HepG2 (cell line): Measurements from ENCODE around the gene SGCD. TPM values are rescaled to one million over a fixed set of nuclear protein-coding genes. Genes with fewer than 3 reads are reported as not detected.

Experiments
- ATAC-seq: fragments of 200-7000 bp; cut with Tn5 transposase; 3 replicates; pipeline ENCODE4 v1.9.1; 2020; ENCODE audit warnings: mild to moderate bottlenecking, moderate library complexity
- BruUV-seq: library from RNA; stranded (reverse); fragments of 400-500 nt; replicated peaks from 2 replicates; lab custom pipeline; 2021; lab: Mats Ljungman, UMichigan
- CTCF ChIA-PET: fragments of 300-600 bp; formaldehyde crosslinking; extraction: SDS; loops from one replicate; lab custom pipeline; 2021; ENCODE audit warnings: low total read pairs, inconsistent platforms, low intra/inter-chr PET ratio; lab: Yijun Ruan, JAX
- POLR2A ChIA-PET: fragments of 350-600 bp; sonication (Branson Sonifier 250); formaldehyde crosslinking; loops from one replicate; lab custom pipeline; 2020; ENCODE audit warnings: antibody characterized with exemption, inconsistent platforms; lab: Yijun Ruan, JAX
- DNase-seq: peaks from one replicate; pipeline ENCODE4 v3.0.0-alpha.2; 2015; ENCODE audit warnings: low spot score
- FAIRE-seq: peaks from 3 replicates; lab custom pipeline; 2011; peaks lifted over from hg19 to GRCh38; lab: Jason Lieb, UNC
- H2AFZ ChIP-seq: one replicate; pipeline ENCODE4 v1.6.1; 2011; ENCODE audit warnings: low read length, inconsistent platforms
- H3K27ac ChIP-seq: fragments of 300-600 bp; 3 replicates; pipeline ENCODE4 v1.8.0; 2011; ENCODE audit warnings: mixed run types, mild to moderate bottlenecking, mixed read lengths, low read length, inconsistent platforms; ENCODE audit not compliant: insufficient read depth; ENCODE audit errors: extremely low read length
- H3K27me3 ChIP-seq, 2 experiments: fragments of 200-600 bp in 1 of 2; 2 replicates in 1 of 2; 3 replicates in 1 of 2; pipeline versions ENCODE4 v1.6.0 to v1.8.0; 2011; ENCODE audit warnings: low read length in 2 of 2, mild to moderate bottlenecking in 2 of 2, moderate library complexity in 2 of 2, inconsistent platforms in 1 of 2; ENCODE audit not compliant: insufficient read depth in 2 of 2, control insufficient read depth in 1 of 2
- H3K36me3 ChIP-seq, 2 experiments: fragments of 200-600 bp in 1 of 2; replicated peaks in 1 of 2; 2 replicates in 1 of 2; 3 replicates in 1 of 2; pipeline versions ENCODE4 v1.5.1 to v1.8.0; 2011; ENCODE audit warnings: low read length in 2 of 2, inconsistent platforms in 1 of 2; ENCODE audit not compliant: insufficient read depth in 2 of 2, control insufficient read depth in 1 of 2
- H3K4me1 ChIP-seq: 2 replicates; pipeline ENCODE4 v1.5.1; 2012; ENCODE audit warnings: low read length, inconsistent platforms; ENCODE audit not compliant: insufficient read depth
- H3K4me2 ChIP-seq: 2 replicates; pipeline ENCODE4 v1.6.0; 2011; ENCODE audit warnings: low read depth, low read length, inconsistent platforms
- H3K4me3 ChIP-seq, 3 experiments: fragments of 200-600 bp in 1 of 3; sonication (generic), shearing (Covaris generic) in 1 of 3; replicated peaks in 1 of 3; 2 replicates each; pipeline ENCODE4 v1.5.1; 2011 to 2016; ENCODE audit warnings: low read length in 3 of 3, inconsistent platforms in 2 of 3, low read depth in 2 of 3, mild to moderate bottlenecking in 2 of 3, control low read depth in 1 of 3, mixed read lengths in 1 of 3; ENCODE audit not compliant: insufficient read depth in 1 of 3
- H3K79me2 ChIP-seq: one replicate; pipeline ENCODE4 v1.6.1; 2011; ENCODE audit warnings: low read length, inconsistent platforms; ENCODE audit not compliant: insufficient read depth
- H3K9ac ChIP-seq: 2 replicates; pipeline ENCODE4 v1.6.0; 2011; ENCODE audit warnings: mild to moderate bottlenecking, low read depth, low read length, inconsistent platforms; ENCODE audit not compliant: insufficient read depth
- H3K9me3 ChIP-seq: 2 replicates; pipeline ENCODE4 v1.5.1; 2012; ENCODE audit warnings: mild to moderate bottlenecking, low read length
- H4K20me1 ChIP-seq: 2 replicates; pipeline ENCODE4 v1.6.0; 2011; ENCODE audit warnings: inconsistent platforms, mild to moderate bottlenecking, low read length, moderate library complexity; ENCODE audit not compliant: insufficient read depth
- HOXA7 ChIP-seq: sonication (generic); formaldehyde crosslinking; IDR thresholded peaks from 2 replicates; pipeline ENCODE4 v1.8.1; 2022; ENCODE audit warnings: mild to moderate bottlenecking, missing genetic modification reagents, moderate library complexity
- MEIS2 ChIP-seq: sonication (generic); formaldehyde crosslinking; IDR thresholded peaks from 2 replicates; pipeline ENCODE4 v1.9.0; 2021; ENCODE audit warnings: mild to moderate bottlenecking, missing genetic modification reagents
- NONO ChIP-seq, 2 experiments: fragments of 450-650 bp in 1 of 2; sonication (generic) in 1 of 2; formaldehyde crosslinking in 1 of 2; IDR thresholded peaks in 1 of 2; conservative IDR thresholded peaks in 1 of 2; 2 replicates each; pipeline versions ENCODE4 v1.6.1 to v1.8.0; 2017 to 2022; ENCODE audit warnings: mild to moderate bottlenecking in 1 of 2, missing genetic modification reagents in 1 of 2, moderate library complexity in 1 of 2
- NR2F2 ChIP-seq: IDR thresholded peaks from 2 replicates; pipeline ENCODE4 v1.6.1; 2012; ENCODE audit warnings: low read depth, inconsistent platforms, borderline replicate concordance
- POLR2AphosphoS5 ChIP-seq: IDR thresholded peaks from 2 replicates; pipeline ENCODE4 v1.6.1; 2012; ENCODE audit warnings: low read depth, low read length
- SIX1 ChIP-seq: sonication (generic); formaldehyde crosslinking; IDR thresholded peaks from 2 replicates; pipeline ENCODE4 v1.4.0; 2020; ENCODE audit warnings: missing genetic modification reagents, borderline replicate concordance
- SP5 ChIP-seq: IDR thresholded peaks from 2 replicates; pipeline ENCODE4 v1.6.1; 2016; ENCODE audit warnings: low read depth, borderline replicate concordance
- ZKSCAN5 ChIP-seq: sonication (generic); formaldehyde crosslinking; IDR thresholded peaks from 2 replicates; pipeline ENCODE4 v1.5.1; 2020; ENCODE audit warnings: mild to moderate bottlenecking, missing genetic modification reagents
- ZMAT3 ChIP-seq: sonication (generic); formaldehyde crosslinking; conservative IDR thresholded peaks from 2 replicates; pipeline ENCODE4 v1.7.0; 2021; ENCODE audit warnings: missing genetic modification reagents
- ZNF160 ChIP-seq: sonication (generic); formaldehyde crosslinking; IDR thresholded peaks from 2 replicates; pipeline ENCODE4 v1.8.0; 2022; ENCODE audit warnings: mild to moderate bottlenecking, inconsistent platforms, missing genetic modification reagents
- ZNF232 ChIP-seq: sonication (generic); formaldehyde crosslinking; IDR thresholded peaks from 2 replicates; pipeline ENCODE4 v1.4.0; 2020; ENCODE audit warnings: missing genetic modification reagents, borderline replicate concordance
- ZSCAN22 ChIP-seq: sonication (generic); formaldehyde crosslinking; IDR thresholded peaks from 2 replicates; pipeline ENCODE4 v1.4.0; 2020; ENCODE audit warnings: mild to moderate bottlenecking, missing genetic modification reagents
- WGBS: methylation state at CpG from one replicate; pipeline ENCODE4 v1.1.6; 2017; ENCODE audit warnings: low lambda C conversion rate; 5-methylcytosine and 5-hydroxymethylcytosine counted together
- in situ Hi-C: cut with HindIII; loops from 2 replicates; pipeline ENCODE4 v1.10.0; 2017; ENCODE audit warnings: low pct_unique_long_range_greater_than_20kb; ENCODE audit not compliant: extremely low pct_ligation_motif_present
- intact Hi-C: fragments of 100-400 bp; cut with micrococcal nuclease; formaldehyde crosslinking; loops from one replicate; pipeline ENCODE4 v1.10.0; 2022; ENCODE audit not compliant: unreplicated experiment
- polyA plus RNA-seq, 8 experiments: library from polyadenylated mRNA; depleted of rRNA in 3 of 8; stranded (reverse) in 7 of 8; unstranded in 1 of 8; fragments of >200 nt; fragmentation: Illumina TruSeq in 4 of 8; extraction: Trizol in 4 of 8; gene quantifications; 2 replicates each; pipeline versions ENCODE4 v1.2.1 to v1.2.3, GENCODE V29; 2011 to 2016; ENCODE audit warnings: low read depth in 4 of 8, missing spikeins in 1 of 8, mixed read lengths in 1 of 8; ENCODE audit not compliant: insufficient read depth in 1 of 8
- total RNA-seq, 5 experiments: library from RNA; depleted of rRNA; stranded (reverse); fragments of >200 nt; fragmentation: Illumina TruSeq; extraction: Trizol; gene quantifications; 2 replicates each; pipeline ENCODE4 v1.2.3, GENCODE V29; 2016; ENCODE audit warnings: low read depth in 1 of 5
- TF ChIP-seq, protein P1 (sequence below): sonication (generic); formaldehyde crosslinking; IDR thresholded peaks from 2 replicates; pipeline ENCODE4 v1.4.0; 2020; ENCODE audit warnings: missing genetic modification reagents
- TF ChIP-seq, protein P2 (sequence below): sonication (generic); formaldehyde crosslinking; IDR thresholded peaks from 2 replicates; pipeline ENCODE4 v1.4.0; 2020; ENCODE audit warnings: mild to moderate bottlenecking, missing genetic modification reagents

Gene SGCD
- total and polyA plus RNA-seq, 2 of the 13 experiments (the other 11 are each of a cell fraction or from before 2014, with no cell fraction given) = not detected

DNA sequence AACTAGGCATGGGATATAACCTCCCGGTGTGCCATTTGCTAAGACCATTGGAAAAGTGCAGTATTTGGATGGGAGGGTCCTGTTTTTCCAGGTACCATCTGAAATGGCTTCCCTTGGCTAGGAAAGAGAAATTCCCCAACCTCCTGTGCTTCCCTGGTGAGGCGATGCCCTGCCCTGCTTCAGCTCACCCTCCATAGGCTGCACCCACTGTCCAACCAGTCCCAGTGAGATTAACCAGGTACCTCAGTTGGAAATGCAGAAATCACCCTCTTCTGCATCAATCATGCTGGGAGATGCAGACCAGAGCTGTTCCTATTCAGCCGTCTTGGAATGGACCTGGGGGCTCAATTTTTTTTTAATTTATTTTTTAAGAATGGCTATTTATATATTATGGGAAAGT, 254.8 kb downstream of the SGCD start:
- H3K79me2 ChIP-seq = no peaks in the 10 kb centered on the region
- H3K9ac ChIP-seq = no peak overlapping the region
- H3K36me3 ChIP-seq = no peaks in the 10 kb centered on the region
- WGBS = 7% methylated on average over 2 of the region's 3 CpGs
- in situ Hi-C loops = no loop called here
- no peaks in the 10 kb centered on the region for H3K9me3 ChIP-seq
- no peak overlapping the region for H3K27ac ChIP-seq
- FAIRE-seq = no peak
- no peak overlapping the region for H3K4me3 ChIP-seq
- no peak for TF ChIP-seq HOXA7 (CRISPR knock-in tag)
- no peak overlapping the region for H2AFZ ChIP-seq
- BruUV-seq = no TSS peak
- H3K27me3 ChIP-seq = no peaks in the 10 kb centered on the region
- POLR2A ChIA-PET = no interaction called here
- no peak for ATAC-seq
- CTCF ChIA-PET = no interaction called here
- no peak overlapping the region for H3K4me2 ChIP-seq
- no peaks in the 10 kb centered on the region for H4K20me1 ChIP-seq
- intact Hi-C loops = no loop called here
- DNase-seq = no peak
- H3K4me1 ChIP-seq = no peaks in the 10 kb centered on the region

DNA sequence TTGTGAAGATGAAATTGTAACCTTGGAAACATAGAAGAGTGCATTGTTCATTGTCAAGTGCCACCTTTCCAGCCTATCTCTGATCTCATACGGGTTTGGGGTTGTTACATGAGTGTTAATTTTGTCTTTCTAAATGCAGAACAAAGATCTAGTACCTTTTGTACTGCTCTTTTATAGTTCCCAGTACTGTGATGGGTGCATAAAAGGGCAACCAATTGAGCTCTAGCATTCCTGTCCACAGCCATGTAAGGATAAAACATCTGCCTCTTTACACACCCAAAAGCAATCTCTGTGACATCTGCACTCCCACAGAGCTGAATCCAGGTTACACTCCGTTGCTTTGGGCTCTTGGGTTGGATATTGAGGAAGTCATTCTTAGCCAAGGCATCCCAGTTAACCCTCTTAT, 255.2 kb downstream of the SGCD start:
- DNase-seq = no peak
- Histone ChIP-seq H3K27ac (no peak overlapping the region), H3K4me1 (no peaks in the 10 kb centered on the region), H3K4me3 (no peak overlapping the region), H3K79me2 (no peaks in the 10 kb centered on the region), H3K27me3 (no peaks in the 10 kb centered on the region), H3K4me2 (no peak overlapping the region), H3K9me3 (no peaks in the 10 kb centered on the region), H3K9ac (no peak overlapping the region), H4K20me1 (no peaks in the 10 kb centered on the region), H3K36me3 (no peaks in the 10 kb centered on the region), H2AFZ (no peak overlapping the region)
- in situ Hi-C loops (no loop called here), intact Hi-C loops (no loop called here)
- 0% methylated on average over 2 of the region's 2 CpGs for WGBS
- no TSS peak for BruUV-seq
- POLR2A ChIA-PET = no interaction called here
- CTCF ChIA-PET = no interaction called here
- FAIRE-seq = no peak
- ATAC-seq = no peak
- TF ChIP-seq NONO (IDR thresholded peaks at IDR 0.05) (no peak), NONO (CRISPR knock-in tag; conservative IDR thresholded peaks at IDR 0.05) (no peak), SIX1 (CRISPR knock-in tag) (no peak), ZSCAN22 (CRISPR knock-in tag) (no peak), ZKSCAN5 (CRISPR knock-in tag) (no peak), SP5 (CRISPR knock-in tag) (no peak), ZMAT3 (CRISPR knock-in tag) (no peak), NR2F2 (no peak), POLR2AphosphoS5 (no peak), ZNF160 (CRISPR knock-in tag) (no peak), MEIS2 (CRISPR knock-in tag) (no peak), ZNF232 (CRISPR knock-in tag) (no peak)
- TF ChIP-seq, protein P1, sequence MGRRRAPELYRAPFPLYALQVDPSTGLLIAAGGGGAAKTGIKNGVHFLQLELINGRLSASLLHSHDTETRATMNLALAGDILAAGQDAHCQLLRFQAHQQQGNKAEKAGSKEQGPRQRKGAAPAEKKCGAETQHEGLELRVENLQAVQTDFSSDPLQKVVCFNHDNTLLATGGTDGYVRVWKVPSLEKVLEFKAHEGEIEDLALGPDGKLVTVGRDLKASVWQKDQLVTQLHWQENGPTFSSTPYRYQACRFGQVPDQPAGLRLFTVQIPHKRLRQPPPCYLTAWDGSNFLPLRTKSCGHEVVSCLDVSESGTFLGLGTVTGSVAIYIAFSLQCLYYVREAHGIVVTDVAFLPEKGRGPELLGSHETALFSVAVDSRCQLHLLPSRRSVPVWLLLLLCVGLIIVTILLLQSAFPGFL (CRISPR knock-in tag) = no peak
- TF ChIP-seq, protein P2, sequence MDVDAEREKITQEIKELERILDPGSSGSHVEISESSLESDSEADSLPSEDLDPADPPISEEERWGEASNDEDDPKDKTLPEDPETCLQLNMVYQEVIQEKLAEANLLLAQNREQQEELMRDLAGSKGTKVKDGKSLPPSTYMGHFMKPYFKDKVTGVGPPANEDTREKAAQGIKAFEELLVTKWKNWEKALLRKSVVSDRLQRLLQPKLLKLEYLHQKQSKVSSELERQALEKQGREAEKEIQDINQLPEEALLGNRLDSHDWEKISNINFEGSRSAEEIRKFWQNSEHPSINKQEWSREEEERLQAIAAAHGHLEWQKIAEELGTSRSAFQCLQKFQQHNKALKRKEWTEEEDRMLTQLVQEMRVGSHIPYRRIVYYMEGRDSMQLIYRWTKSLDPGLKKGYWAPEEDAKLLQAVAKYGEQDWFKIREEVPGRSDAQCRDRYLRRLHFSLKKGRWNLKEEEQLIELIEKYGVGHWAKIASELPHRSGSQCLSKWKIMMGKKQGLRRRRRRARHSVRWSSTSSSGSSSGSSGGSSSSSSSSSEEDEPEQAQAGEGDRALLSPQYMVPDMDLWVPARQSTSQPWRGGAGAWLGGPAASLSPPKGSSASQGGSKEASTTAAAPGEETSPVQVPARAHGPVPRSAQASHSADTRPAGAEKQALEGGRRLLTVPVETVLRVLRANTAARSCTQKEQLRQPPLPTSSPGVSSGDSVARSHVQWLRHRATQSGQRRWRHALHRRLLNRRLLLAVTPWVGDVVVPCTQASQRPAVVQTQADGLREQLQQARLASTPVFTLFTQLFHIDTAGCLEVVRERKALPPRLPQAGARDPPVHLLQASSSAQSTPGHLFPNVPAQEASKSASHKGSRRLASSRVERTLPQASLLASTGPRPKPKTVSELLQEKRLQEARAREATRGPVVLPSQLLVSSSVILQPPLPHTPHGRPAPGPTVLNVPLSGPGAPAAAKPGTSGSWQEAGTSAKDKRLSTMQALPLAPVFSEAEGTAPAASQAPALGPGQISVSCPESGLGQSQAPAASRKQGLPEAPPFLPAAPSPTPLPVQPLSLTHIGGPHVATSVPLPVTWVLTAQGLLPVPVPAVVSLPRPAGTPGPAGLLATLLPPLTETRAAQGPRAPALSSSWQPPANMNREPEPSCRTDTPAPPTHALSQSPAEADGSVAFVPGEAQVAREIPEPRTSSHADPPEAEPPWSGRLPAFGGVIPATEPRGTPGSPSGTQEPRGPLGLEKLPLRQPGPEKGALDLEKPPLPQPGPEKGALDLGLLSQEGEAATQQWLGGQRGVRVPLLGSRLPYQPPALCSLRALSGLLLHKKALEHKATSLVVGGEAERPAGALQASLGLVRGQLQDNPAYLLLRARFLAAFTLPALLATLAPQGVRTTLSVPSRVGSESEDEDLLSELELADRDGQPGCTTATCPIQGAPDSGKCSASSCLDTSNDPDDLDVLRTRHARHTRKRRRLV (CRISPR knock-in tag) = no peak
